ENCODE data around the gene TFF1.

TFF1 gene

GRCh38 chr21:42379426-42380215 lies 13.3 kb upstream of the TFF1 start:
- DNase-seq = no peak

- no peak for DNase-seq
Measured at GRCh38 chr21:42378418-42378817, 12.1 kb upstream of the TFF1 start.

- DNase-seq = no peak
Measured at GRCh38 chr21:42377951-42378340, 11.6 kb upstream of the TFF1 start.

GRCh38 chr21:42377211-42377950 lies 11.0 kb upstream of the TFF1 start:
- DNase-seq = no peak

- no peak for DNase-seq
Measured at GRCh38 chr21:42376338-42376982, 10.1 kb upstream of the TFF1 start.

- no peak for DNase-seq
Measured at GRCh38 chr21:42375966-42376337, 9.6 kb upstream of the TFF1 start.

- DNase-seq = no peak
Measured at GRCh38 chr21:42375506-42375905, 9.2 kb upstream of the TFF1 start.

GRCh38 chr21:42374864-42375499 lies 8.6 kb upstream of the TFF1 start:
- no peak for DNase-seq

- no peak for DNase-seq
Measured at GRCh38 chr21:42374457-42374856, 8.1 kb upstream of the TFF1 start.

GRCh38 chr21:42373908-42374455 lies 7.6 kb upstream of the TFF1 start:
- DNase-seq = no peak

- DNase-seq = no peak
Measured at GRCh38 chr21:42373196-42373907, 7.0 kb upstream of the TFF1 start.

- DNase-seq = no peak
Measured at GRCh38 chr21:42370894-42371654, 4.7 kb upstream of the TFF1 start.

GRCh38 chr21:42369821-42370220 lies 3.5 kb upstream of the TFF1 start:
- DNase-seq = no peak

GRCh38 chr21:42367367-42368165 lies 1.2 kb upstream of the TFF1 start:
- DNase-seq = no peak

- DNase-seq = no peak
Measured at GRCh38 chr21:42365770-42366169, 565 bp downstream of the TFF1 start.

GRCh38 chr21:42364304-42364865 lies 1.9 kb downstream of the TFF1 start:
- DNase-seq = no peak

GRCh38 chr21:42363312-42363711 lies 3.0 kb downstream of the TFF1 start:
- no peak for DNase-seq

- DNase-seq = no peak
Measured at GRCh38 chr21:42362700-42363099, 3.6 kb downstream of the TFF1 start.

GRCh38 chr21:42362198-42362597 lies 4.1 kb downstream of the TFF1 start:
- DNase-seq = no peak

- no peak for DNase-seq
Measured at GRCh38 chr21:42361286-42361685, 5.0 kb downstream of the TFF1 start.

- no peak for DNase-seq
Measured at GRCh38 chr21:42360317-42360716, 6.0 kb downstream of the TFF1 start.
